ENCODE measurements around the gene ANP32E.
"Not testable (repeated sequence)": the region's sequence is repeated elsewhere in the genome, so short reads cannot be mapped to it uniquely, and the experiment has no call there.

The ANP32E gene

GRCh38 chr1:150196417-150196816 is 39.5 kb downstream of the ANP32E start:
- no peak for TF ChIP-seq CTCF (IDR thresholded peaks at IDR 0.05; ENCODE audit: low read depth, low read length)
- no peak for DNase-seq

GRCh38 chr1:150194381-150195031 is 41.4 kb downstream of the ANP32E start:
- no peaks in the 10 kb centered on the region for H3K36me3 ChIP-seq
- H3K4me3 ChIP-seq (ENCODE audit: low read depth, low read length), result no peak overlapping the region
- H3K27ac ChIP-seq, result no peak overlapping the region
- no peak for DNase-seq
- no peaks in the 10 kb centered on the region for H3K27me3 ChIP-seq (ENCODE audit: insufficient read depth, low read depth, severe bottlenecking)
- TF ChIP-seq CTCF (IDR thresholded peaks at IDR 0.05; ENCODE audit: low read depth, low read length), result no peak
- H3K9me3 ChIP-seq (ENCODE audit: severe bottlenecking), result peaks cover 11% of the 10 kb centered on the region

More at GRCh38 chr1:150196417-150196816, 39.5 kb downstream of the ANP32E start:
- Histone ChIP-seq H3K27ac (no peak overlapping the region), H3K4me3 (ENCODE audit: low read depth, low read length) (no peak overlapping the region), H3K36me3 (no peaks in the 10 kb centered on the region), H3K27me3 (ENCODE audit: insufficient read depth, low read depth, severe bottlenecking) (no peaks in the 10 kb centered on the region), H3K9me3 (ENCODE audit: severe bottlenecking) (peaks cover 6% of the 10 kb centered on the region)

- no peak overlapping the region for H3K27ac ChIP-seq
- no peaks in the 10 kb centered on the region for H3K27me3 ChIP-seq (ENCODE audit: insufficient read depth, low read depth, severe bottlenecking)
- H3K36me3 ChIP-seq, result no peaks in the 10 kb centered on the region
- no peak overlapping the region for H3K4me3 ChIP-seq (ENCODE audit: low read depth, low read length)
- H3K9me3 ChIP-seq (ENCODE audit: severe bottlenecking), result peaks cover 8% of the 10 kb centered on the region
- no peak for DNase-seq
- no peak for TF ChIP-seq CTCF (IDR thresholded peaks at IDR 0.05; ENCODE audit: low read depth, low read length)
These were observed 43.9 kb downstream of the ANP32E start for GRCh38 chr1:150192012-150192411.

GRCh38 chr1:150187560-150187931 is 48.4 kb downstream of the ANP32E start:
- TF ChIP-seq CTCF (IDR thresholded peaks at IDR 0.05; ENCODE audit: low read depth, low read length), result 0 out of 2 replicates have a peak, but pooled peaks have one; percentile 0
- Histone ChIP-seq H3K9me3 (ENCODE audit: severe bottlenecking) (peaks cover 5% of the 10 kb centered on the region), H3K27me3 (ENCODE audit: insufficient read depth, low read depth, severe bottlenecking) (no peaks in the 10 kb centered on the region), H3K36me3 (no peaks in the 10 kb centered on the region), H3K27ac (no peak overlapping the region), H3K4me3 (ENCODE audit: low read depth, low read length) (no peak overlapping the region)
- DNase-seq, result no peak

- DNase-seq, result no peak
These were observed 48.9 kb downstream of the ANP32E start for GRCh38 chr1:150186789-150187559.

GRCh38 chr1:150186438-150186788 is 49.5 kb downstream of the ANP32E start:
- not testable (repeated sequence) for H3K9me3 ChIP-seq (ENCODE audit: severe bottlenecking); H3K27me3 ChIP-seq (ENCODE audit: insufficient read depth, low read depth, severe bottlenecking); H3K27ac ChIP-seq; DNase-seq; H3K36me3 ChIP-seq; H3K4me3 ChIP-seq (ENCODE audit: low read depth, low read length)

More at GRCh38 chr1:150186789-150187559, 48.9 kb downstream of the ANP32E start:
- TF ChIP-seq CTCF (IDR thresholded peaks at IDR 0.05; ENCODE audit: low read depth, low read length), result 0 out of 2 replicates have a peak, but pooled peaks have one; percentile 7
- no peaks in the 10 kb centered on the region for H3K27me3 ChIP-seq (ENCODE audit: insufficient read depth, low read depth, severe bottlenecking)
- H3K9me3 ChIP-seq (ENCODE audit: severe bottlenecking), result peaks cover 5% of the 10 kb centered on the region
- H3K36me3 ChIP-seq, result no peaks in the 10 kb centered on the region
- H3K4me3 ChIP-seq (ENCODE audit: low read depth, low read length), result no peak overlapping the region
- no peak overlapping the region for H3K27ac ChIP-seq

Measured in WERI-Rb-1 (cell line).